Measurements from ENCODE around the gene LMO7.
"Not testable (repeated sequence)": the region's sequence is repeated elsewhere in the genome, so short reads cannot be mapped to it uniquely, and the experiment has no call there.

- TF ChIP-seq EZH2 (IDR thresholded peaks at IDR 0.05); POLR2AphosphoS5 (IDR thresholded peaks at IDR 0.05; ENCODE audit: borderline replicate concordance, low read depth, low read length); FOXP2 (optimal IDR thresholded peaks at IDR 0.05; ENCODE audit: control extremely low read depth, extremely low read length, insufficient read depth): not testable (repeated sequence)
Observed at GRCh38 chr13:75680251-75680650, 44.1 kb downstream of the LMO7 start.

All from SK-N-MC (cell line).